ENCODE data around the gene NTSR2.

DNA sequence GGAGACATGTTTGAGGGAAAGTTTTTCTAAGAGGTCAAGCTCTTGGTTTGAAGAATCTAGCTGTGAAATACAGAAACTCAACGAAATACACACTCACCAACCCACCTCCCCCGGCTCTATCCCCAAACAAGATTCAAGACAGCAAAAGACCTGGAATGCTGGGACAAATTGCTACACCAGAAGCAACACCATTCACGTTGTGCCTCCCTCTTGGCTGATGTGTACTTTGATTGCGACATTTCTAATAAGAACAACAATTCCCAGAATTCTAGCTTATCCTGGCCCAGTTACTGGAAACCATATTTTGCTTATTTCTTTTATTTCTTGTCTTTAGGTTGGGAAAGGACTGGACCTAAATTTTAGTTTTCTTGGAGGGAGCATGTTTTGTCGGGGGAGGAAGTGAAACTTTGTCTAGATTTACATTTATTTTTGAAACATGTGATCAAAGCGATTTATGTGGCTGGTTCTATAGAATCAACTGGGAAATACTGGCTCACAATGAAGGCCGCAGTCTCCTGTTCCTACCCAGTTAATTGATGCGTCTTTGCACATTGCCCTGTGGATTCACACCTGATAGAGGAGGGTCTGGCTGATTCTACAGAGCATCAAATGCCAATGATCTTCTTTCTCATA is 46.8 kb upstream of the NTSR2 start:
- TF ChIP-seq, protein P1, sequence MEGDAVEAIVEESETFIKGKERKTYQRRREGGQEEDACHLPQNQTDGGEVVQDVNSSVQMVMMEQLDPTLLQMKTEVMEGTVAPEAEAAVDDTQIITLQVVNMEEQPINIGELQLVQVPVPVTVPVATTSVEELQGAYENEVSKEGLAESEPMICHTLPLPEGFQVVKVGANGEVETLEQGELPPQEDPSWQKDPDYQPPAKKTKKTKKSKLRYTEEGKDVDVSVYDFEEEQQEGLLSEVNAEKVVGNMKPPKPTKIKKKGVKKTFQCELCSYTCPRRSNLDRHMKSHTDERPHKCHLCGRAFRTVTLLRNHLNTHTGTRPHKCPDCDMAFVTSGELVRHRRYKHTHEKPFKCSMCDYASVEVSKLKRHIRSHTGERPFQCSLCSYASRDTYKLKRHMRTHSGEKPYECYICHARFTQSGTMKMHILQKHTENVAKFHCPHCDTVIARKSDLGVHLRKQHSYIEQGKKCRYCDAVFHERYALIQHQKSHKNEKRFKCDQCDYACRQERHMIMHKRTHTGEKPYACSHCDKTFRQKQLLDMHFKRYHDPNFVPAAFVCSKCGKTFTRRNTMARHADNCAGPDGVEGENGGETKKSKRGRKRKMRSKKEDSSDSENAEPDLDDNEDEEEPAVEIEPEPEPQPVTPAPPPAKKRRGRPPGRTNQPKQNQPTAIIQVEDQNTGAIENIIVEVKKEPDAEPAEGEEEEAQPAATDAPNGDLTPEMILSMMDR (IDR thresholded peaks at IDR 0.05; ENCODE audit: low read length) = no peak
- no peak for TF ChIP-seq EZH2 (optimal IDR thresholded peaks at IDR 0.05; ENCODE audit: low read depth, low read length)

Measured in MM.1S (cell line).